GM19351 (cell line): ENCODE measurements around the gene EPHA6.

Experiments
- ATAC-seq: cut with Tn5 transposase; IDR thresholded peaks from one replicate; pipeline ENCODE4 v1.9.1; 2021; ENCODE audit warnings: mild to moderate bottlenecking, moderate library complexity; ENCODE audit not compliant: unreplicated experiment

The EPHA6 gene

GRCh38 chr3:96813820-96814650 is at the start of gene EPHA6:
Gene EPHA6, plus strand, starts transcription at chr3:96814594.
- peak; percentile 13 for ATAC-seq

- no peak for ATAC-seq
Observed at GRCh38 chr3:96776818-96777217, 37.6 kb upstream of the EPHA6 start.

- ATAC-seq, result no peak
Observed at GRCh38 chr3:96779810-96780209, 34.6 kb upstream of the EPHA6 start.

- ATAC-seq, result no peak
Observed at GRCh38 chr3:96796101-96796500, 18.3 kb upstream of the EPHA6 start.

- no peak for ATAC-seq
Observed at GRCh38 chr3:96803870-96804269, 10.5 kb upstream of the EPHA6 start.

- no peak for ATAC-seq
Observed at GRCh38 chr3:96806341-96806740, 8.1 kb upstream of the EPHA6 start.

GRCh38 chr3:96813134-96813819 is 1.1 kb upstream of the EPHA6 start:
- ATAC-seq, result peak; percentile 98

- ATAC-seq, result no peak
Observed at GRCh38 chr3:96814651-96815567, 515 bp downstream of the EPHA6 start.

- no peak for ATAC-seq
Observed at GRCh38 chr3:96831175-96831574, 16.8 kb downstream of the EPHA6 start.

GRCh38 chr3:96833301-96833700 is 18.9 kb downstream of the EPHA6 start:
- ATAC-seq, result no peak

GRCh38 chr3:96836153-96836915 is 21.9 kb downstream of the EPHA6 start:
- ATAC-seq, result no peak

- no peak for ATAC-seq
Observed at GRCh38 chr3:96843505-96844203, 29.3 kb downstream of the EPHA6 start.

- ATAC-seq, result no peak
Observed at GRCh38 chr3:96844204-96844514, 29.8 kb downstream of the EPHA6 start.

GRCh38 chr3:96852849-96853248 is 38.5 kb downstream of the EPHA6 start:
- no peak for ATAC-seq

GRCh38 chr3:96860882-96861281 is 46.5 kb downstream of the EPHA6 start:
- no peak for ATAC-seq

GRCh38 chr3:96863129-96863740 is 48.8 kb downstream of the EPHA6 start:
- peak; percentile 71 for ATAC-seq

GRCh38 chr3:96865605-96866004 is 51.2 kb downstream of the EPHA6 start:
- no peak for ATAC-seq

- ATAC-seq, result no peak
Observed at GRCh38 chr3:96869316-96869715, 54.9 kb downstream of the EPHA6 start.

GRCh38 chr3:96877510-96877909 is 63.1 kb downstream of the EPHA6 start:
- ATAC-seq, result no peak

- no peak for ATAC-seq
Observed at GRCh38 chr3:96900031-96900430, 85.6 kb downstream of the EPHA6 start.
